ENCODE results near the gene CPLX4. TPM values are rescaled to one million over a fixed set of nuclear protein-coding genes. Genes with fewer than 3 reads are reported as not detected.

CPLX4 gene
- total RNA-seq, 1 donor from 2014 or later = not detected

GRCh38 chr18:59344996-59345395 lies 26.5 kb upstream of the CPLX4 start:
- no peak for TF ChIP-seq CTCF (conservative IDR thresholded peaks at IDR 0.05)
- Mint-ChIP-seq H3K27ac (no peak overlapping the region), H3K9me3 (peaks cover 34% of the 10 kb centered on the region), H3K36me3 (peaks cover 84% of the 10 kb centered on the region), H3K27me3 (no peaks in the 10 kb centered on the region), H3K4me3 (no peak overlapping the region), H3K4me1 (ENCODE audit: unreplicated experiment) (no peaks in the 10 kb centered on the region)
- no peak for DNase-seq (ENCODE audit: extremely low spot score, unreplicated experiment)

GRCh38 chr18:59343926-59344325 lies 25.5 kb upstream of the CPLX4 start:
- no peaks in the 10 kb centered on the region for H3K27me3 Mint-ChIP-seq
- H3K4me1 Mint-ChIP-seq (ENCODE audit: unreplicated experiment) = no peaks in the 10 kb centered on the region
- no peak overlapping the region for H3K27ac Mint-ChIP-seq
- peaks cover 81% of the 10 kb centered on the region for H3K36me3 Mint-ChIP-seq
- no peak overlapping the region for H3K4me3 Mint-ChIP-seq
- TF ChIP-seq CTCF (conservative IDR thresholded peaks at IDR 0.05) = no peak
- H3K9me3 Mint-ChIP-seq = peaks cover 34% of the 10 kb centered on the region
- DNase-seq (ENCODE audit: extremely low spot score, unreplicated experiment) = no peak

GRCh38 chr18:59340817-59341216 lies 22.4 kb upstream of the CPLX4 start:
- Mint-ChIP-seq H3K4me1 (ENCODE audit: unreplicated experiment) (no peaks in the 10 kb centered on the region), H3K27ac (no peak overlapping the region), H3K36me3 (peaks cover 90% of the 10 kb centered on the region), H3K27me3 (no peaks in the 10 kb centered on the region), H3K4me3 (no peak overlapping the region), H3K9me3 (peaks cover 34% of the 10 kb centered on the region)
- DNase-seq (ENCODE audit: extremely low spot score, unreplicated experiment) = no peak
- TF ChIP-seq CTCF (conservative IDR thresholded peaks at IDR 0.05) = no peak

- no peaks in the 10 kb centered on the region for H3K27me3 Mint-ChIP-seq
- no peak overlapping the region for H3K4me3 Mint-ChIP-seq
- no peak overlapping the region for H3K27ac Mint-ChIP-seq
- no peaks in the 10 kb centered on the region for H3K4me1 Mint-ChIP-seq (ENCODE audit: unreplicated experiment)
- no peak for DNase-seq (ENCODE audit: extremely low spot score, unreplicated experiment)
- H3K9me3 Mint-ChIP-seq = peaks cover 34% of the 10 kb centered on the region
- TF ChIP-seq CTCF (conservative IDR thresholded peaks at IDR 0.05) = no peak
- peaks cover 90% of the 10 kb centered on the region for H3K36me3 Mint-ChIP-seq
Observed at GRCh38 chr18:59340312-59340711, 21.9 kb upstream of the CPLX4 start.

GRCh38 chr18:59332986-59333385 lies 14.5 kb upstream of the CPLX4 start:
- Mint-ChIP-seq H3K27ac (no peak overlapping the region), H3K27me3 (no peaks in the 10 kb centered on the region), H3K36me3 (peaks cover 48% of the 10 kb centered on the region), H3K9me3 (no peaks in the 10 kb centered on the region), H3K4me3 (no peak overlapping the region), H3K4me1 (ENCODE audit: unreplicated experiment) (no peaks in the 10 kb centered on the region)
- DNase-seq (ENCODE audit: extremely low spot score, unreplicated experiment) = no peak
- TF ChIP-seq CTCF (conservative IDR thresholded peaks at IDR 0.05) = no peak

GRCh38 chr18:59328683-59329082 lies 10.2 kb upstream of the CPLX4 start:
- Mint-ChIP-seq H3K27ac (no peak overlapping the region), H3K4me3 (no peak overlapping the region), H3K36me3 (peaks cover 45% of the 10 kb centered on the region), H3K9me3 (no peaks in the 10 kb centered on the region), H3K4me1 (ENCODE audit: unreplicated experiment) (no peaks in the 10 kb centered on the region), H3K27me3 (no peaks in the 10 kb centered on the region)
- DNase-seq (ENCODE audit: extremely low spot score, unreplicated experiment) = no peak
- TF ChIP-seq CTCF (conservative IDR thresholded peaks at IDR 0.05) = no peak

All from type B pancreatic cell (in vitro differentiated cells).